ENCODE measurements around the gene FOXJ1.

FOXJ1 gene

DNA sequence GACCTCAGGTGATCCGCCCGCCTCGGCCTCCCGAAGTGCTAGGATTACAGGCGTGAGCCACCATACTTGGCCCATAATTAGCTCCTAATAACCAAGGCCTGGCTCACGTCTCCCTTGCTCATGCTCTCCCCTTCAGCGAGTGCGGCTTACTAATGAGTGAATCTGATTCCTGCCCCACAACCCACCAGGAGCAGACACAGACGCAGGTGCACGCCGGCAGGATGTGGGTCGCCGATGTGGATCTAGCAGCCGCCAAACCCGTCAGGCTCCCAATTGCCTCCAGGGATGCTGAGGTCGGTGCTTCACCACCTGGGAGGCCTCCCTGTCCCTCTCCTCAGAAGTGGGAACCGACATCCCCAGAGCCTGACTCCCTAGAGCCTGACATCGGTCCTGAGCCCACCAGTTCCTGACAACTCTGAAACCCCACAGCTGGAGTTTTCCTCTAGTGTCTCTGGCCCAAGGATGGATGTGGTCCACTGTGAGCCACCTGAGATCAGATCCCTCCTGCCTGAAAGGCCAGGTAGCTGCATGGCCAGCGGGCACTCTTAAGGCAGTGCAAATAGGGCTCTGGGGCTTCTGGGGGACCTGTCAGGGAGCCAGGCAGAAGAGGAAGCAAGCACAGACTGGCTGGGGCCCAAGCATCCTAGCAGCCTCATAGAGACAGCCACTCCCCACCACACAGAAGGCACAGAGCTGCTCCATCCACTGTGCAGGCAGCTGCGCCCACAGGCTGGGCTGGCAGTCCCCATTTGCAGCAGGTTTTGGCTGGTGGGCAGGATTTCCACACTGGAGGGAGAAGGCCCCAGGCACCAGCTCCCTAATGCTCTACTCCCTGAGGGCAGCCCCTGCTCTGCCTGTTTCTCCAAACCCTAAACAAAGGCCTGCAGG, 48.3 kb downstream of the FOXJ1 start:
- no peak overlapping the region for H3K9ac ChIP-seq (ENCODE audit: insufficient read length, low read depth)
- H3K36me3 ChIP-seq (ENCODE audit: insufficient read depth, insufficient read length, low read length) = peaks cover 89% of the 10 kb centered on the region
- H3K4me1 ChIP-seq (ENCODE audit: insufficient read depth, insufficient read length) = peaks cover 3% of the 10 kb centered on the region
- H3K4me3 ChIP-seq (ENCODE audit: insufficient read length, low read depth) = no peak overlapping the region
- H3K9me3 ChIP-seq (ENCODE audit: insufficient read depth, low read length) = no peaks in the 10 kb centered on the region
- DNase-seq (ENCODE audit: low read depth, low spot score) = no peak
- no peak for TF ChIP-seq SUZ12 (IDR thresholded peaks at IDR 0.05; ENCODE audit: extremely low read depth, insufficient read depth, insufficient read length)
- TF ChIP-seq ZNF274 (IDR thresholded peaks at IDR 0.05; ENCODE audit: low read depth, low read length) = no peak
- no peaks in the 10 kb centered on the region for H3K27me3 ChIP-seq (ENCODE audit: insufficient read depth, insufficient read length)

DNA sequence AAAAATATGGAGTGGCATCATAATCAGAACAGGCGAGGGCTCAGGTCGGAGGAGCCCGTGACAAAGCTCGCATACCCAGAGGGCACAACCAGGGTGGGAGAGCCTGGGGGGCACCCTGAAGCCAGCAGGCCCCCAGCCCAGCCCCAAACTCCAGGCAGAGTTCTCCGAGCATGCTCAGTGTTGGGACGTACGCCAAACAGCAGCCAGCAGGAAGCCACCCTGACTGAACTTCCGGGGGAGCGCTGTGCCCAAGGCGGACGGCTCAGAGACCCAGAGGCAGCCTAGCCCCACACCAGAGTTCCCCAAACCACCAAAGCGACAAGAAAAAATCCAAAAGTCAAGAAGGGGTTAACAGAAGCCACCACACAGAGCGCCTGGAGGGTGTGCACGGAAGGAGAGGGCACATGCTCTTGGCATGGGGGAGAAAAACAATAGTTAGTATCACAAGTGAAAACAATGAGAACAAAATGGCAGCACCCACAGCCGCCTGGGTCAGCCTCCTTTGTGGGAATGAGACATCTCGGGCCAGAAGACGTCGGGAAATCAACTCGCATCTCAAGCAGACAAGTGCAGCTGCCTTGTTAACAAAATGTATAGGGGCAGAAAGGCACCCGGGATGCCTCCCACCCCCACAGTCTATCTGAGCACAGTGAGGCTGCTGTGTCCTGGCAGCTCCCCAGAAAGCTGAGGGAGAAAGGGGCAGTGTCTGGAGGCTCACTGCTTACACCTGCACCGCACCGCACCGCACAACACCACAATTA, 49.3 kb downstream of the FOXJ1 start:
- H3K36me3 ChIP-seq (ENCODE audit: insufficient read depth, insufficient read length, low read length) = peaks cover 91% of the 10 kb centered on the region
- no peaks in the 10 kb centered on the region for H3K9me3 ChIP-seq (ENCODE audit: insufficient read depth, low read length)
- H3K9ac ChIP-seq (ENCODE audit: insufficient read length, low read depth) = no peak overlapping the region
- DNase-seq (ENCODE audit: low read depth, low spot score) = no peak
- no peak overlapping the region for H3K4me3 ChIP-seq (ENCODE audit: insufficient read length, low read depth)
- TF ChIP-seq SUZ12 (IDR thresholded peaks at IDR 0.05; ENCODE audit: extremely low read depth, insufficient read depth, insufficient read length) (no peak), YY1 (IDR thresholded peaks at IDR 0.05; ENCODE audit: insufficient read depth, insufficient read length) (no peak), ZNF274 (IDR thresholded peaks at IDR 0.05; ENCODE audit: low read depth, low read length) (no peak)
- peaks cover 3% of the 10 kb centered on the region for H3K4me1 ChIP-seq (ENCODE audit: insufficient read depth, insufficient read length)
- no peaks in the 10 kb centered on the region for H3K27me3 ChIP-seq (ENCODE audit: insufficient read depth, insufficient read length)

DNA sequence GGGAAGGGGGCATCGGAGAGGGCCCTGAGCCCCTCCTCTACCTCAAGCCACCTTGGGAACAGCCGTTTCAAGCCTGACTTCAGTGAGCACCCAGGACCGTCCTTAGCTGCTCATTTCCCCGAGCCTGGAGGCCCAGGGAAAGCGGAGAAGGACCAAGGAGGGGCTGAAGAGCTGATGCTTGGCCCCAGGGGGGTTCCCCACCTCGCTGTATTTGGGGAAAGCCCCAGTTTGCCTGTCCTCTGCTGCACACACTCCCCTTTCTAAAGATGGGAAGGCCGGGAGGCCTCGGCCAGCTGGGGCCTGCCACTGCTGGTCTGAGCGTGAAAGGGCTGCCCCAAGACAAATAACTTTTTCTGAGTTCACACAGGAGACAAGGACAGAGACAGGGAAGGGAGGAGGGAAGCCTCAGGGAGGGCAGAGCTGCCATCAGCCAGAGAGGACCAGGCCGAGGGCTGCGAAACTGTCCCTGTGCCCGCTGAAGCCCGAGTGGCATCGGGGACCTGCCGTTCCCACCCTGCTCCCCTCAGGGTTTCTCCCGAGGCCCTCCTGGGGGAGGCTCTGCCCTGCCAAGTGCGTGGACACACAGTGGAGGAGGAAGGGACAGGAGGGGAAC, 50.4 kb downstream of the FOXJ1 start:
- H3K9ac ChIP-seq (ENCODE audit: insufficient read length, low read depth) = peak overlapping the region; percentile 56
- peaks cover 3% of the 10 kb centered on the region for H3K4me1 ChIP-seq (ENCODE audit: insufficient read depth, insufficient read length)
- H3K4me3 ChIP-seq (ENCODE audit: insufficient read length, low read depth) = no peak overlapping the region
- no peaks in the 10 kb centered on the region for H3K9me3 ChIP-seq (ENCODE audit: insufficient read depth, low read length)
- DNase-seq (ENCODE audit: low read depth, low spot score) = no peak
- H3K27me3 ChIP-seq (ENCODE audit: insufficient read depth, insufficient read length) = no peaks in the 10 kb centered on the region
- TF ChIP-seq SUZ12 (IDR thresholded peaks at IDR 0.05; ENCODE audit: extremely low read depth, insufficient read depth, insufficient read length) = no peak
- TF ChIP-seq YY1 (IDR thresholded peaks at IDR 0.05; ENCODE audit: insufficient read depth, insufficient read length) = no peak
- TF ChIP-seq ZNF274 (IDR thresholded peaks at IDR 0.05; ENCODE audit: low read depth, low read length) = no peak
- peaks cover 91% of the 10 kb centered on the region for H3K36me3 ChIP-seq (ENCODE audit: insufficient read depth, insufficient read length, low read length)

DNA sequence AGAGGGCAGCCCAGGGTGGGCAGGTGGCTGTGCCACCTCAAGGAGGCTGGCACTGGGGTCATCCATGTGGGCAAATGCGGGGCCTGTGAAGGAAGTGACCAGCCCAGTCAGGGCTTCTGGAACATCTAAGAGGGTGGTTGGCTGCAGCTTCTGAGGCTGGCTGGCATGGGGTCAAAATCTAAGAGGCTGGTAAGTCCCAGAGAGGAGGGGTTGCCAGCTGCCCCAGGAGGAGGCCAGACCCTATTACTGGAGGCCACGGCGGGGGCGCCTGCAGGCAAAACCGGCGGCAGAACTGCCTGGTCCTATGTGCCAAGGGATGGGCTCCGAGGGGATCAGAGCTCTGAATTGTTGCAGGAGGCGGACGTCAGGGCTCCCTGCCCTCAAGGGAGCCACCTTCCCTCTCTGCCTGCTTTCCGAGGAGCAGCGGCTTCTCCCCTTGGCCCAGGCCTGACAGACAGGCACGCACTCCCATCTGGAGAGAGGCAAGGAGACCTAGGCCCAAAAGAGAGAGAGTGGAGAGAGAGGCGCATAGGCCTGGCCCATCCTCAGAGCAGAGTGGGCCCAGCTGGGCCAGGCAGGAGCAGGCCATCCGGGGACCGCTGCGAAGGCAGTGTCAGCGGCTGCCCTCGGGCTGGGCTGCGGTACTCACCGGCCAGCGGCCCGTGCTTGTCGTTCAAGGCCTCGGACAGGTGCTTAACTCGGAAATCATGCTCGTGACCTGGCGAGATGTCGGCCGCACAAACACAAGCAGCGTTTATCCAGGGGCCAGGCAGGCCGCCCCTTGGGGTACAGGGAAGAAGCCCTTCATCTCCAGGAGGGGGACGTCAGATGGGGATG, 51.1 kb downstream of the FOXJ1 start:
- Histone ChIP-seq H3K4me3 (ENCODE audit: insufficient read length, low read depth) (no peak overlapping the region), H3K36me3 (ENCODE audit: insufficient read depth, insufficient read length, low read length) (peaks cover 95% of the 10 kb centered on the region), H3K27me3 (ENCODE audit: insufficient read depth, insufficient read length) (no peaks in the 10 kb centered on the region), H3K9ac (ENCODE audit: insufficient read length, low read depth) (no peak overlapping the region), H3K9me3 (ENCODE audit: insufficient read depth, low read length) (no peaks in the 10 kb centered on the region), H3K4me1 (ENCODE audit: insufficient read depth, insufficient read length) (peaks cover 3% of the 10 kb centered on the region)
- DNase-seq (ENCODE audit: low read depth, low spot score) = no peak
- TF ChIP-seq YY1 (IDR thresholded peaks at IDR 0.05; ENCODE audit: insufficient read depth, insufficient read length) (no peak), ZNF274 (IDR thresholded peaks at IDR 0.05; ENCODE audit: low read depth, low read length) (no peak), SUZ12 (IDR thresholded peaks at IDR 0.05; ENCODE audit: extremely low read depth, insufficient read depth, insufficient read length) (no peak)

DNA sequence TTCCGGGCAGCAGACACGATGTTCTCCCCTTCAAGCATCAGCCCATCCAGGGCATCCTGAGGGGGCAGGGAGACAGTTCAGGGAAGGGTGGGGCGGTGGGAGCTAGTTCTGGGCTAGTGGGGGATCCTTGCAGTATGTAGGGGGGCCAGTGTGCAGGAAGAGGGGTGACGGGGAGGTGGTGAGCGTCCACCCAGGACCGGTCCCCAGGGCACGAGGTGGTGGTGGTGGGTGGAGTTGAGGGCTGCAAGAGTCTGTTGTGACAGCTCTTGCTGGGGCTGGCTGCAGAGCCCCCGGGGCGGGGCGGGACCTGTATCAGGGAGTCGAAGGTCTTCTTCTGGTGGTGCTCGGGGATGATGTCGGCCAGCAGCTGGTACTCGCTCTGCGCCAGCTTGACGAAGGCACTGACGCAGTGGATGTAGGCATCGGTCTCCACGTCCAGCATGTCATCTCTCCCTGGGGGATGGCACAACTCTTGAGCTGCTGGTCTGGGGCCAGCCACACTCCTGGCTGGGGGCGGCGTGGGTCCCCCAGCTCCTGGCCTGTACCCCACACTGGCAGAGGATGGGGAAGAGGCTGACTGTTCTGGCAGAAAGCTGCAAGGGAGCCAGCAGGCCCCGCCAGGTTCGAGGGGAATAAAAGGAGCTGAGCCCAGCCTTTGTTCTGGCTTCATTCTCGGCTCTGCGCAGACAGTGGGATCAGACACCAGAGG, 52.0 kb downstream of the FOXJ1 start:
- Histone ChIP-seq H3K9ac (ENCODE audit: insufficient read length, low read depth) (no peak overlapping the region), H3K36me3 (ENCODE audit: insufficient read depth, insufficient read length, low read length) (peaks cover 96% of the 10 kb centered on the region), H3K9me3 (ENCODE audit: insufficient read depth, low read length) (no peaks in the 10 kb centered on the region), H3K27me3 (ENCODE audit: insufficient read depth, insufficient read length) (no peaks in the 10 kb centered on the region), H3K4me1 (ENCODE audit: insufficient read depth, insufficient read length) (peaks cover 5% of the 10 kb centered on the region), H3K4me3 (ENCODE audit: insufficient read length, low read depth) (no peak overlapping the region)
- DNase-seq (ENCODE audit: low read depth, low spot score) = no peak
- no peak for TF ChIP-seq YY1 (IDR thresholded peaks at IDR 0.05; ENCODE audit: insufficient read depth, insufficient read length)
- TF ChIP-seq ZNF274 (IDR thresholded peaks at IDR 0.05; ENCODE audit: low read depth, low read length) = no peak
- no peak for TF ChIP-seq SUZ12 (IDR thresholded peaks at IDR 0.05; ENCODE audit: extremely low read depth, insufficient read depth, insufficient read length)
